Gastroesophageal sphincter (tissue), 4 donors: ENCODE measurements around the gene CHDH. TPM values are rescaled to one million over a fixed set of nuclear protein-coding genes. Genes with fewer than 3 reads are reported as not detected.

Experiments used
- ATAC-seq: fragments of 150-250 bp; one replicate; pipeline ENCODE4 v1.9.1; 2016; ENCODE audit warnings: mild to moderate bottlenecking, moderate library complexity
- H3K27ac ChIP-seq, 4 donors: fragments of 200-600 bp; sonication (generic) in 3 of 4; 1 replicate in 3 of 4; 2 replicates in 1 of 4; pipeline ENCODE4 v1.5.1; 2016 to 2019
- H3K27me3 ChIP-seq: fragments of 200-600 bp; sonication (generic); one replicate; pipeline ENCODE4 v1.5.1; 2019
- H3K36me3 ChIP-seq, 2 donors: fragments of 200-600 bp; sonication (generic); one replicate each; pipeline ENCODE4 v1.5.1; 2019; ENCODE audit warnings: control low read depth in 1 of 2
- H3K4me1 ChIP-seq, 3 donors: fragments of 200-600 bp; sonication (generic); 1 replicate in 2 of 3; 2 replicates in 1 of 3; pipeline ENCODE4 v1.5.1; 2016 to 2019; ENCODE audit warnings: control low read depth in 2 of 3
- H3K4me3 ChIP-seq, 2 donors: fragments of 200-600 bp; sonication (generic); one replicate each; pipeline ENCODE4 v1.5.1; 2019; ENCODE audit warnings: mild to moderate bottlenecking in 1 of 2, moderate library complexity in 1 of 2
- H3K9me3 ChIP-seq, 3 donors: fragments of 200-600 bp; sonication (generic); one replicate each; pipeline ENCODE4 v1.5.1; 2017 to 2019; ENCODE audit warnings: control low read depth in 2 of 3
- CTCF ChIP-seq, 4 experiments: fragments of 200-600 bp in 2 of 4; fragments of 450-650 bp in 2 of 4; sonication (generic) in 1 of 4; IDR thresholded peaks; one replicate each; pipeline ENCODE4 v1.5.1; 2017 to 2019; ENCODE audit warnings: antibody characterized with exemption in 4 of 4, mild to moderate bottlenecking in 2 of 4, moderate library complexity in 2 of 4
- EP300 ChIP-seq: sonication (generic); formaldehyde crosslinking; IDR thresholded peaks from one replicate; pipeline ENCODE4 v1.6.1; 2017; ENCODE audit warnings: antibody characterized with exemption, mild to moderate bottlenecking
- POLR2A ChIP-seq, 2 donors: fragments of 450-650 bp; IDR thresholded peaks; one replicate each; pipeline ENCODE4 v1.6.1; 2017; ENCODE audit warnings: antibody characterized with exemption in 2 of 2, mild to moderate bottlenecking in 2 of 2, moderate library complexity in 1 of 2
- POLR2AphosphoS5 ChIP-seq: sonication (generic); formaldehyde crosslinking; IDR thresholded peaks from one replicate; pipeline ENCODE4 v1.6.1; 2017; ENCODE audit warnings: antibody characterized with exemption
- WGBS, 2 donors: methylation state at CpG; one replicate each; pipeline ENCODE4 v1.1.5; 2018; ENCODE audit warnings: low coverage in 1 of 2; 5-methylcytosine and 5-hydroxymethylcytosine counted together
- total RNA-seq, 4 donors: library from RNA; depleted of rRNA; stranded (reverse); fragments of >200 nt; gene quantifications; one replicate each; pipeline ENCODE4 v1.1.0, GENCODE V29; 2016

CHDH gene
- total RNA-seq, 4 donors from 2014 or later, result 0.78 to 13.1 (median 4.0) TPM

GRCh38 chr3:53790470-53790869, 55.7 kb downstream of the CHDH start:
- ATAC-seq, result no peak
- no peaks in the 10 kb centered on the region for H3K36me3 ChIP-seq
- no peaks in the 10 kb centered on the region for H3K4me1 ChIP-seq
- no peak overlapping the region for H3K27ac ChIP-seq
- WGBS, 2 donors, result 91 to 97% methylated on average over 4 to 5 of the region's 5 CpGs
- H3K9me3 ChIP-seq, result no peaks in the 10 kb centered on the region
- no peaks in the 10 kb centered on the region for H3K27me3 ChIP-seq
- no peak for TF ChIP-seq CTCF (IDR thresholded peaks at IDR 0.05)
- TF ChIP-seq POLR2A (IDR thresholded peaks at IDR 0.05), result no peak
- no peak for TF ChIP-seq EP300
- TF ChIP-seq POLR2AphosphoS5, result no peak
- H3K4me3 ChIP-seq, result no peak overlapping the region

GRCh38 chr3:53789459-53789858, 56.8 kb downstream of the CHDH start:
- Histone ChIP-seq H3K27me3 (no peaks in the 10 kb centered on the region), H3K27ac (no peak overlapping the region), H3K36me3 (no peaks in the 10 kb centered on the region), H3K9me3 (no peaks in the 10 kb centered on the region), H3K4me3 (no peak overlapping the region), H3K4me1 (no peaks in the 10 kb centered on the region)
- no peak for ATAC-seq
- WGBS, 2 donors, result 76 to 91% methylated on average over 5 to 13 of the region's 16 CpGs
- no peak for TF ChIP-seq CTCF (IDR thresholded peaks at IDR 0.05)
- no peak for TF ChIP-seq POLR2AphosphoS5
- TF ChIP-seq POLR2A (IDR thresholded peaks at IDR 0.05), result no peak

- 61 to 67% methylated on average over 2 to 5 of the region's 5 CpGs for WGBS, 2 donors
Measured at GRCh38 chr3:53788038-53788437, 58.2 kb downstream of the CHDH start.

GRCh38 chr3:53787016-53787415, 59.2 kb downstream of the CHDH start:
- H3K36me3 ChIP-seq, result no peaks in the 10 kb centered on the region
- no peaks in the 10 kb centered on the region for H3K9me3 ChIP-seq
- 75 to 83% methylated on average over 2 to 6 of the region's 9 CpGs for WGBS, 2 donors
- no peaks in the 10 kb centered on the region for H3K27me3 ChIP-seq
- H3K4me1 ChIP-seq, result no peaks in the 10 kb centered on the region
- H3K27ac ChIP-seq, result no peak overlapping the region
- ATAC-seq, result no peak
- H3K4me3 ChIP-seq, result no peak overlapping the region
- no peak for TF ChIP-seq POLR2A (IDR thresholded peaks at IDR 0.05)
- no peak for TF ChIP-seq CTCF (IDR thresholded peaks at IDR 0.05)
- TF ChIP-seq POLR2AphosphoS5, result no peak
- TF ChIP-seq EP300, result no peak

More at GRCh38 chr3:53788038-53788437, 58.2 kb downstream of the CHDH start:
- no peak overlapping the region for H3K27ac ChIP-seq
- TF ChIP-seq POLR2A (IDR thresholded peaks at IDR 0.05) (no peak), CTCF (IDR thresholded peaks at IDR 0.05) (no peak), EP300 (no peak), POLR2AphosphoS5 (no peak)
- H3K9me3 ChIP-seq, result no peaks in the 10 kb centered on the region
- no peaks in the 10 kb centered on the region for H3K36me3 ChIP-seq
- H3K4me3 ChIP-seq, result no peak overlapping the region
- no peaks in the 10 kb centered on the region for H3K4me1 ChIP-seq
- ATAC-seq, result no peak
- H3K27me3 ChIP-seq, result no peaks in the 10 kb centered on the region

- Histone ChIP-seq H3K9me3 (no peaks in the 10 kb centered on the region), H3K4me1 (peaks cover 0 to 9% (median 0%) of the 10 kb centered on the region in 3 donors), H3K27ac (no peak overlapping the region), H3K4me3 (no peak overlapping the region), H3K36me3 (no peaks in the 10 kb centered on the region), H3K27me3 (no peaks in the 10 kb centered on the region)
- TF ChIP-seq POLR2AphosphoS5, result no peak
- no peak for TF ChIP-seq POLR2A (IDR thresholded peaks at IDR 0.05)
- TF ChIP-seq CTCF (IDR thresholded peaks at IDR 0.05), result no peak
- TF ChIP-seq EP300, result no peak
- WGBS, 2 donors, result 70 to 92% methylated on average over 1 of the region's 2 CpGs
- ATAC-seq, result no peak
Measured at GRCh38 chr3:53780806-53781205, 65.4 kb downstream of the CHDH start.
